ENCODE measurements around the gene RAB21.
A peak's percentile ranks its signal among the peaks of the same experiment; 100 is the strongest.
"Not testable (repeated sequence)": the region's sequence is repeated elsewhere in the genome, so short reads cannot be mapped to it uniquely, and the experiment has no call there.

RAB21 gene

DNA sequence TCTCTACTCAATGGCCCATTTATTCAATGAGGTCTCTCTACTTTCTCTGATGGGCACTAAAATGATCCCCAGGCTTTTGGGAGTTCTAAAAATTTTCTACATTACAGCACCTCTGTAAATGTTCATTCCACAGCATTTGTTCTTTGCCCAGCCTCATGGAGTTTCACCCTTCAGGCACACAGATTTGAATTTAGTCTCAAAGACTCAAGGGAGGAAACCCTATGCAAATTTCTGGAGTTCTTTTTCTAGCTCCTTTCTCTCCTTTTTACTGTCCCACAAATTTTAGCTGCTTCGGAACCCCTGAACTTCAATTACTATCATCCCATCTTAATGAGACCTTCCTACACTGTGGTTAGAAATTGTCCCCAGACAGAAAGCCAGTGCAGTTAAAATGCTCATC, 17.5 kb upstream of the RAB21 start:
- TF ChIP-seq POLR2A (IDR thresholded peaks at IDR 0.05; ENCODE audit: low read depth, low read length) = no peak
- FAIRE-seq (no peak), DNase-seq (ENCODE audit: insufficient read length, low spot score) (no peak)

DNA sequence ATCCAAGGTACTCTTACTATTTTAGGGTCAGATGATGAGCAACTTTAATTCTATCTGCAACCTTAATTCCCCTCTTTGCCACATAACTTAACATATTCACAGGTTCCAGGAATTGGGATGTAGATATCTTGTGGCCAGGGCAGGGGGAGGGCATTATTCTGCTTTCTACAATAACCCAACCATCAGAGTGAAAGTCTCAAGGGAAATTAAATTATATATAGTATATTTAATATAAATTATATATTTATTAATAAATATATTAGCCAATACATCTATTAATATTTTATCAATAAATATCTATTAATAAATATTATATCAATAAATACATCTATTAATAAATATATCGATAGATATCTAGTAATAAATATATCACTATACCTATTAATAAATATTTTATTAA, 11.7 kb upstream of the RAB21 start:
- no peak for TF ChIP-seq POLR2A (IDR thresholded peaks at IDR 0.05; ENCODE audit: low read depth, low read length)
- FAIRE-seq = no peak
- DNase-seq (ENCODE audit: insufficient read length, low spot score) = no peak

DNA sequence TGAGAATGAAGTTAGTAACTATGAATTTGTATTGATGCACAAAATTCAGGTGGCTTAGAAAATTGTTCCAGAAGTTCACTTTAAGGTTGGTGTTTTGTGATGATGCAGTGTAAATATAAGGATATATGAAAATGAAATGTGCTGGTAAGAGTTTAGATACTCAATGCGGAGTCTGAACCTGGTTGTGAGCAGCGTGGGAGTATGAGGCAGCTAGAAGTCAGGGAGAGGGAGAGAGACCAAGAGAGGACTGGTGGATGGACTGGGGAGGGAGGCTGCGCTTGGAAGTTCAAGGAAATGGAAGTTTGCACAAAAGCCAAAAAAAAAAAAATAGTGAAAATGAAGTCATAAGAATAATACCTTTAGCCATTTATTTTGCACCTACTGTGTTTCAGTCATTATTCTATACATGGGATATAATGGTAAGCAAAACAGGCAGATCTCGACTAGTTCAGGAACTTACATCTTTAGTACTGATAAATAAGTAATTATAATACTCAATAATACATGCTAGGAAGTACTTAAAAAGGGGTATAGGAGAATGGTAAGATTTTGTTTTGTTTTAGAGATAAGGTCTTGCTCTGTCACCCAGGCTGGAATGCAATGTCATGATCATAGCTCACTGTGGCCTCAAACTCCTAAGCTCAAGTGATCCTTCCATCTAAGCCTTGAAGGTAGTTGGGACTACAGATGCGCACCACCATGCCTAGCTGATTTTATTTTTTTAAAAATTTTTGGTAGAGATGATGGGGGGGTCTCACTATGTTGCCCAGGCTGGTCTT, 10.0 kb upstream of the RAB21 start:
- FAIRE-seq = no peak
- DNase-seq (ENCODE audit: insufficient read length, low spot score) = no peak

DNA sequence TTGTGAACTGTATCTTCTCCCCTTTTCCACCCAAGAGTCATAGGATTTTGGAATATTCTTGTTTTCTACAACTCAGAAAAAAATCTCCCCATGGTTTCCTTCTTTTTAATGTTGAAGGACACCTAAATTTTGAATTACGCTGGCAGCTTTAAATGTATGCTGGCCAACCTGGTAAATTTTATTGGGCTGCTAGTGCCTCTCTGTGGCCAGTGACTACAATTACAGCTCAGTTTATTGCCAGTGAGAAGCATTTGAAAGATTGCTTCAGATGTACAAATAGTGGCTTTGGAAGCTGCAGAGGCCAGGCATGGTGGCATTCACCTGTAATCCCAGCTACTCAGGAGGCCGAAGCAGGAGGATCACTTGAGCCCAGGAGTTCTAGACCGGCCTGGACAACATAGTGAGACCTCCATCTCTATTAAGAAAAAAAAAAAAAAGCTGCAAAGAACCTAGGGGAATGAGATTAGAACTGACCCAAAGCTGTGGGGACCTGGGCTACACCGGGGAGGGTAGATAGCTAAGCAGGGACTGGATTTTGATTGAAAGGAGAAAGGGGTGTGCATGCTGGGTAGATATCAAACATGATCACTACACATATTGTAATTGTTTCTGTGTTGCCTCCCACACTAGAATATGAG, 7.6 kb upstream of the RAB21 start:
- DNase-seq (ENCODE audit: insufficient read length, low spot score) (peak; percentile 15), FAIRE-seq (peak; percentile 95)
- no peak for TF ChIP-seq POLR2A (IDR thresholded peaks at IDR 0.05; ENCODE audit: low read depth, low read length)

More for the DNA sequence above, 10.0 kb upstream of the RAB21 start:
- no peak for TF ChIP-seq POLR2A (IDR thresholded peaks at IDR 0.05; ENCODE audit: low read depth, low read length)

DNA sequence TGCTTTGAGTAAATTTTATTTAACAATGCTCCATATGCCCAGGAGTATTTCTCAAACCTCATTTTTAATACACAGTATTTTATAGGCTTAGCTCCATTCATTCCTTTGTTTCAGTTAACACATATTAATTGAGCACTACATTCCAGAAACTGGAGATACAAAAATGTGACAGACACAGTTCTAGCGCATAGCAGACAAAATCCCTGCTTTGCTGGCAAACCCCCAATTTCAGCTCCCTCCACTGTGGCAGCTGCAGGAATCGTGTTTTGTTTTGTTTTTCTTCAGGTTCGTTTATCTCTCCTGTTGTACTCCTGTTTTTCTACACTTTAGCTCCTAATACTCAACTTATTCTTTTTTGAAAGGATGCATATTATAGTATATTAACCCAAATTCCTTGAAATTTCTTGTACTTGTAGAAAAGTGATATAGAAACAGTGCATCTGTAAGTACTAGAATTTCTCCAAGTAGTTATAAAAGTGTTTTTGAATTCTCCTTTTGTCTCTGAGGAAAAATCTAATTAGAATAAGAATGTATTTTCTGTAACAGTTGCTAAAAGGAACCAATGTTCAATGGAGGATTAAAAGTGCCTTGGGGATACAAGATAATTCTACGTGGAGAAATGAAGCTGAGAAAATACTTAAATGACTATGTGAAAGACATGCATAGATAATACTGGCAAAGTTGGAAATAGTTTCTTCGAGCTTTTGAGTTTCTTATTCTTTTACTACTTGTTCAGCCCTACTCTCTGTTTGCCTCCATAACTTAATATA, 6.4 kb upstream of the RAB21 start:
- no peak for DNase-seq (ENCODE audit: insufficient read length, low spot score)
- TF ChIP-seq POLR2A (IDR thresholded peaks at IDR 0.05; ENCODE audit: low read depth, low read length) = no peak
- FAIRE-seq = no peak

DNA sequence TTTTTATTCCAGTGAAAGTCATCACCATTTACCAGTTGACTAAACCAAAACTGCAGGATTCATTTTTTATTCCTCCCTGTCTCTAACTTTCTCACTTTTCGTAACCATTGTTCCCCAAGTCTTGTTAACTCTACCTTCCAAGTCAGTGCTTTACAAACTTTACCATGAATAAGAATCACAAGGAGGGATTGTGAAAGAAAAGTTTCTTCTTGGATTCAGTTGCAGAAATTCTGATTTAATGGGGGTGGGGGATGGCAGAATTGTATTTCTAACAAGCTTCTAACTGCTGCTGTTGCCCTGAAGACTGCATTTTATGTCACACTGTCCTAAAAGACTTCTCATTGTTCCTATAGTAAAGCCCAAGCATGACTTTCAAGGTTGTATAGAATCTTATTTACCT, 5.0 kb upstream of the RAB21 start:
- DNase-seq (ENCODE audit: insufficient read length, low spot score) (no peak), FAIRE-seq (no peak)
- no peak for TF ChIP-seq POLR2A (IDR thresholded peaks at IDR 0.05; ENCODE audit: low read depth, low read length)

DNA sequence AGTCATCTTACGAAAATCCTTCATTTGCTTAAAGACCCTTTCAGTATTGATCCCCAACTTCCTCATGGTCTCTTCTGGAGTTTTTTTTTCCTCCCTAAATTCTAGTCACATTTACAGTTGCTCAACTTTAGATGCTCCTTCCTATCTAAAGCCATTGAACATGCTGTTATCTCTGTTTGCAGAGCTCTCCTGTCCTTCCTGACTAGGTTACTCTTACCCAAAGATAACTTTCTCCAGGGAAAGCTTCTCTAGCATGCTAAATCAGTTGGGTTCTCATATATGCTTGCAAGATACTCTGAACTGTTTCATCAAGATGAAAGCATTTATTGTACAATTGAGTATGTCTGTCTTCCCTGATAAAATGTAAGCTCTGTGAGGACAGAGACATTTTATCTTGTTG, 1.8 kb upstream of the RAB21 start:
- no peak for TF ChIP-seq POLR2A (IDR thresholded peaks at IDR 0.05; ENCODE audit: low read depth, low read length)
- no peak for FAIRE-seq
- DNase-seq (ENCODE audit: insufficient read length, low spot score) = no peak

DNA sequence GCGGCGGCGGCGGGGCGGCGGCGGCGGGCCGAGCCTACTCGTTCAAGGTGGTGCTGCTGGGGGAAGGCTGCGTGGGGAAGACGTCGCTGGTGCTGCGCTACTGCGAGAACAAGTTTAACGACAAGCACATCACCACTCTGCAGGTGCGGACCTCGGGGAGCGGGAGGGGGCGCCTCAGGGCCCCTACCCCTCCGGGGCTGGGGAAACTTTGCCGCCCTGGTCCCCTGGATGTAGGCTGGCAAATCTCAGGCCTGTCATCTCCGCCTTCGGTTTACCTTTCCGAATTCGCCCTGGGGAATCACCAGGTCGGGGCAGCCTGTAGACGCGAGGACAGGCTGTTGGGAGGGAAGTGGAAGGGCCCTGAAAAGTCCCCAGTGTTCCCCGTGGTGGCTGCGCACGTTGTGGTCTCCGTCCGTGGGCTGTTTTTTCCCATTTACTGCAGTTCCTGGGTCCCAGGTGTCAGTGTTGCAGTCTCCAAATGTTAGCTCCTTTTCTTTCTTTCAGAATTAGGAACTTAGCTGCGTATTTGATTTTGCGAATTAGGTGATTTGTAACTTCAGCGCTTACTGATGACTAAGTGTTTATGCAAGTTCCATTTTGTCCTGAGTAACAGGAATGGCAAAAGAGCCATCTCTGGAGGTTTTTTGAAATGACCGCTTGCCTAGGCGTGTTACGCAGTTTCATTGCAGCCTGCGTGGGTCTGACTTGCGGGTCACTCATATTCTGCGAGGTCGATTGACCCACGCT, 656 bp downstream of the RAB21 start:
- TF ChIP-seq POLR2A (IDR thresholded peaks at IDR 0.05; ENCODE audit: low read depth, low read length) = no peak
- DNase-seq (ENCODE audit: insufficient read length, low spot score) = peak; percentile 26
- no peak for FAIRE-seq

DNA sequence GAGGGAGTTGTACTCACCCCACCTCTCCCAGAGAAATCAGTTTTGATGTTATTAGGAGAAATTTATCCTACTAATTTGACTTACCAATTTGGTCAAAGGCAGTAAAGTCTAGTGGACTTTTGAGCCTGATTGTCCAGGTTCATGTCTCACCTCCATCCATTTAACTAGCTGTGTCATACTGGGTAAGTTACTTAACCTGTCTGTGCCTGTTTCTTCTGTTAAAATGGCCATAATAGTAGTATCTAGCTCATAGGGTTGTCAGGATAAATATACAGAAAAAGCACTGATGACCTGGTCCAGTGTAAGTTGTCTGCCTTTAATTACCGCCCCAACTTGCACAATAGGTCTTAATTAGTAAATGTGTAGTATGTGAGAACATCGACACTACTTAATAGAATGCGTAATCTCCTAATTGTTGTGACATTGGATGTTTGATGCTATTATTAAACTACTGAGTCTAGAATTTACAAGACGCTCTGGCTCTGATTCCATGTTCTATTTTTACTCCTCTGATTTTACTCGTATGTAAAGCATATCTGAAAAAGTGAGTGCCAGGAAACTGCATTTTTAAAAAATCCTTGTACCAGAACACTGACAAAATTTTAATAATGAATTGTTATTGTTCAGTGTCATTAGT, 1.5 kb downstream of the RAB21 start:
- no peak for TF ChIP-seq POLR2A (IDR thresholded peaks at IDR 0.05; ENCODE audit: low read depth, low read length)
- DNase-seq (ENCODE audit: insufficient read length, low spot score) (no peak), FAIRE-seq (no peak)

DNA sequence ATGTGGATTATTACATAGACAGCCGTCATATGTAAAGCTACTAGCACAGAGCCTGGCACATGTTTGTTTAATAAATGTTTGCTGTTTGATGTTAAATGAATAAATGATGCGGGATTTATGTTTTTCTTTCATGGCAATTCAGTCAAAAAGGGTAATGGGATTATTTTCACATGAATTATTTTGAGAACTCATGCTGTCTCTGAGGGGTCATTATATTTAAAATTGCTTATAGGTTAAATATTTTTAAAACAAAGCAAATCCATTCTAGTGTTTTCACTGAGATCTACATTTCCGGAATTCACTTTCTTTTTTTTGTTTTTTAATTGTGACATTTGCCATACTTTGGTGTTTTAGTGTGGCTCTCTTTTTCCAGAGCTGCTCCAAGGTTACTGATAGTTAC, 5.3 kb downstream of the RAB21 start:
- no peak for TF ChIP-seq POLR2A (IDR thresholded peaks at IDR 0.05; ENCODE audit: low read depth, low read length)
- FAIRE-seq (no peak), DNase-seq (ENCODE audit: insufficient read length, low spot score) (no peak)

DNA sequence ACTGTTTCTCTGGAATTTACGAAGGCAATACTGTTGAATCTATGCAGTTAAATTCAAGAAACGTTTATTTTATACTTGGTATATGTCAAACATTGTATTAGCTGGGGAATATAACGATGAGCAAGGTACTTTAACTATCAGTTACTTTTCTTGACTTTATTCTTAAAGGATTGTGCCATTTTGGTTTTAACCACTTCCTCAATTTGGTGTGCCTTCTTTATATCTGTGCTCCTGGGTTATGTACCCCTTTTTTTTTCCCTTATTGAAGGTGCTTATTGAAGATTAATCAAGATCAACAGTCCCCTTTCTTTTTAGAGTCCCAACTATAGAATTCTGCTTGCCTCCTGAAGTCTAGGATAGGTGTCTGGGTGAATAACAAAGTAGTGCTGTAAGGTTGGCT, 5.8 kb downstream of the RAB21 start:
- FAIRE-seq = no peak
- TF ChIP-seq POLR2A (IDR thresholded peaks at IDR 0.05; ENCODE audit: low read depth, low read length) = no peak
- DNase-seq (ENCODE audit: insufficient read length, low spot score) = no peak

DNA sequence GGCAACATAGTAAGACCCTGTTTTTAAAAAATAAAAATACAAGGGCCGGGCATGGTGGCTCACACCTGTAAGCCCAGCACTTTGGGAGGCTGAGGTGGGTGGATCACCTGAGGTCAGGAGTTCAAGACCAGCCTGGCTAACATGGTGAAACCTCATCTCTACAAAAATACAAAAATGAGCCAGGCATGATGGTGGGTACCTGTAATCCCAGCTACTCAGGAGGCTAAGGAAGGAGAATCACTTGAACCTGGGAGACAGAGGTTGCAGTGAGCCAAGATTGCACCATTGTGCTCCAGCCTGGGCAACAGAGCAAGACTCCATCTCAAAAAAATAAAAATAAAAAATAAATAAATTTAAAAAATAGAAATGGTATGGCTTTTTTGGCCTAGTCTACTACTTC, 6.7 kb downstream of the RAB21 start:
- FAIRE-seq; DNase-seq (ENCODE audit: insufficient read length, low spot score): not testable (repeated sequence)

DNA sequence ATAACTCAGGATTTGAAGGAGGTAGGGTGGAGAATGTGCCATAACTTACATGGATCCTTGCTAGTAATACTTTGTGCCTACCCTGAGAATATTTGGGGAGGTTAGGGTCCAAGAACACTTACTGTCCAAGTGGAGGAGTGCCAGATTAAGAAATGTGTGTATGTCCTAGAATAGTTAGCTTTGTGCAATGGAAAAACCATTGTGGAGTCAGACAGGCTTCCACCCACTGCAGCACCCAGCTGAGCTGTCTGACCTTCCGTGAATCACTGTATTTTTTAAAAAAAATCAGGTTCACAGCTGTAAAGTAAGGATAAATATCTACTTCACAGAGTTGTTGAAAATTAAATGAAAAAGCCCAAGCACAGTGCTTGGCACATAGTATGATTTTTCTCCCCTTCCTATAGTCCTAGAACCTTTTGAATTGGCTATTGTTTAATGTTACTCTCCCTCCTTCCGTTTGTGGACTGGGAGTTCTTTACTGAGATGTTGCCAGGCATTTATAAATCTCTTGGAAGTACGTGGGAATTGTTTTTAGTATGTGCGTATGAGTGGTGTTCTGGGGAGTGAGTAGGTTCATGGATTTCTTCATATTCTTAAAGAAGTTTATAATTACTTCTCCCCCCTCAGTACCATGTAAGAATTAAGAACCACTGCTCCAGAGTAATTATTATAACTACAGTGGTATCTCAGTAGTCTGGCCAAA, 9.2 kb downstream of the RAB21 start:
- FAIRE-seq (no peak), DNase-seq (ENCODE audit: insufficient read length, low spot score) (no peak)
- no peak for TF ChIP-seq POLR2A (IDR thresholded peaks at IDR 0.05; ENCODE audit: low read depth, low read length)
